DLD1 (cell line): Measurements from ENCODE around the gene ARHGEF38.

Experiments
- in situ Hi-C: cut with HindIII; loops from 2 replicates; pipeline ENCODE4 v1.10.0; 2017; ENCODE audit warnings: low sequenced_read_pairs

ARHGEF38 gene, protein sequence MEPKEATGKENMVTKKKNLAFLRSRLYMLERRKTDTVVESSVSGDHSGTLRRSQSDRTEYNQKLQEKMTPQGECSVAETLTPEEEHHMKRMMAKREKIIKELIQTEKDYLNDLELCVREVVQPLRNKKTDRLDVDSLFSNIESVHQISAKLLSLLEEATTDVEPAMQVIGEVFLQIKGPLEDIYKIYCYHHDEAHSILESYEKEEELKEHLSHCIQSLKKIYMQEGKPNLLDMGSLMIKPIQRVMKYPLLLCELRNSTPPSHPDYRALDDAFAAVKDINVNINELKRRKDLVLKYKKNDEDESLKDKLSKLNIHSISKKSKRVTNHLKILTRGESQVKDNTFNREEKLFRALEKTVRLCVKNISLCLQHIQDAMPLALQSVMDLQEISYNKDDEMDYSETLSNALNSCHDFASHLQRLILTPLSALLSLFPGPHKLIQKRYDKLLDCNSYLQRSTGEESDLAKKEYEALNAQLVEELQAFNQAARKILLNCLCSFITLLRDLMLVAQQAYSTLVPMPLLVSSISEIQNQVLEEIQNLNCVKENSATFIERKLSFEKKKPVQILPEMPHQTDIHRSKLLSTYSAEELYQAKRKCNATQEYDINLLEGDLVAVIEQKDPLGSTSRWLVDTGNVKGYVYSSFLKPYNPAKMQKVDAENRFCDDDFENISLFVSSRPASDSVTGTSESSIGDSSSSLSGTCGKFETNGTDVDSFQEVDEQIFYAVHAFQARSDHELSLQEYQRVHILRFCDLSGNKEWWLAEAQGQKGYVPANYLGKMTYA

DNA sequence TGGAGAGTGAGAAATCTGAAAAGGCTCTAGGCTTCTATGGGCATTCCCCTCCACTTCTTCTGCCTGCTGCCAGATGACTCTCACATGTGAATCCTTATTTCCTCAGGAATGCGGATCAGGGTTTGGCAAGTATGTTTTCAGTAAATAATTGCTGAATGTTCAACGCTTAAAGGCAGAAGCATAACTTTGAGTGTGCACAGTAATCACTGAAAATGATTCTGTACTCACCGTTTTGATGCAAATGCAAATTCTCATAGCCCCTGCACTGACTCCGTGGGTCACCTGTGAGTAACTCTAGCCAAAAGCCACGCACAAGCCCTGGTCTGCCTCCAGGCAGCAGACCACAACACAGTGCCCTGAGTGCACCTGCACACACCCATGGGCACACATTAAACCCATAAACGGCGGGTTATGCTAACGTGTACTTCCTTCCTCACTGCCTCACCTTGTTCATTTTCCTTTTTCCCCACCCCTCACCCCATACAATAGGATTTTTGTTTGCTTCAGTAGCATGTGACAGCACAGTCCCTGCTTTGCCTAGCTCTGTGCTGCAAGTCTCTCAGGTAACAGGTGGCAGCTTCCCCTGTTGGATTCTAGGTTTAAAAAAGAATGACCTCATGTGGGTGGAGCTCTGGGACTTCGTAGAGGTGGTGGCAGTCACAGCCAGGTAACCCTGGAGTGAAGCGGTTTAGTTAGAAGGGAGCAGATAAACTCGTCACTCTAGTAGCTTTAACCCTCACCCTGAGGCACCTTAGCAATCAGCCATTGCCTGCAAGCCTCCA is at the start of gene ARHGEF38:
ARHGEF38 (plus strand) TSS at position 656 of the 782 bp plus-strand sequence. CDS start 146 bp downstream, outside the sequence.
- in situ Hi-C loops = no loop called here

DNA sequence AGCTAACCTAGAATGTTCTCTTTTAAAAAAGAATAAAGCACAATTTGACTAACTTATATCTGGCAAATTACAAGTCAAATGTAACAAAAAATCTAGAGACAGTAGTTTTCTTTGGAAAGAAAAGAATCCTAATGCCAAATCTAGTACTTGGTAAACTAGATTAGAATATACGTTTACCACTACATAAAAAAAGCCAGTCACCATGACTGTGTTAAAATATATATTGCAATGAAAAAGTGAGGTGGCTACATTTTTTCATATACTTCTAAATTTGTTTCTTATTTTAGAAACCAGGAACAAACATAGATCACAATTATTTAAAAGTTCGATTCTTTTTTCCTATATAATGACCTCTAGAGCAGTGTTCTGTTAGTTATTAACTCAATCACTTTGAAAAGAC is 48.9 kb upstream of the ARHGEF38 start:
- in situ Hi-C loops = no loop called here

DNA sequence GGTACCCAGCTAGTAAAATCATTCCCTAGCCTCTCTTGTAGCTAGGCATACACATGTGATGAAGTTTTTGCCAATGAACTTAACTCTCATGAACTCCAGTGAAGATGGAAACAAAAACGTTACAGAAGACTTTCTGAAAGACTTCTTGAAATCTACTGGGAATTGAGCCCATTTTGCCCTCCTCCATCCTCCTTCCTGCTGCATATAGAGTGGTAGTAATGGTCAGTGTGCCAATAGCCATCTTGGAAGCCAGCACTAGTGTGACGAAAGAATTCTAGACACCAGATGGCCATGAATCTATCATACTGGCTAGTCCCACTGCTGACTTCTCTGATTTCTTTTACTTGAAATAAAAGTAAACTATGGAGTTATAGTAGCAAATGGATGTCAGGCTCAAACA is 47.7 kb upstream of the ARHGEF38 start:
- in situ Hi-C loops = no loop called here

DNA sequence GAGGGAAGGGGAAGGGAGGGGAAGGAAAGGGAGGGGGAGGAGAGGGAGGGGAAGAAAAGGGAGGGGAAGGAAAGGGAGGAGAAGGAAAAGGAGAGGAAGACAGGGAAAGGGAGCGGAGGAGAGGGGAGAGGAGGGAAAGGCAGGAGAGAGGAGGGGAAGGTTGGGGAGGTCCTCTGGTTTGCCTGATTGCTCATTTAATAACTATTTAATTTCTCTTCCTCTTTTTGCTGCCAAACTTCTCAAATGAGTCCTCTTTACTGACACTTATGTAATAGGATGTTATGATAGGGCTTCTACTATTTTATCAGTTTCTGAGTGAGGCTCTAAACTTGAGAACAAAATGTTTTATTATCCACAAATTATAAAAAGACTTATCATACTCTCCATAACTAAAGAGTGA is 43.1 kb upstream of the ARHGEF38 start:
- in situ Hi-C loops = no loop called here

DNA sequence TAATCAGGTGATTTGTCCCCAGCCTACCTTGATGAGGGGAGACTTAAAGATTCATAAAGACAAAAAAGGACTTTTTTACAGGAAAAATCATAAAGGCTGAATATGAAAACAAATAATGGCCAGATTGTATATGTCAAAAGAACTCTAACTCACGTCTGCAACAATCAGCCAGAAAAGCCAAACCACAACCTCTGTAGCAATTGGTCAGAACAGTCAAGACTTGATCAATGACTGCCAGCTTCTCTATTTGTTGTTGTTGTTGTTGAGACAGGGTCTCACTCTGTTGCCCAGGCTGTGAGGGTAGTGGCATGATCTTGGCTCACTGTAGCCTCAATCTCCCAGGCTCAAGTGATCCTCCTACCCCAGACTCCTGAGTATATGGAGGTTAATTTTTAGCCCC is 42.7 kb upstream of the ARHGEF38 start:
- in situ Hi-C loops = no loop called here

DNA sequence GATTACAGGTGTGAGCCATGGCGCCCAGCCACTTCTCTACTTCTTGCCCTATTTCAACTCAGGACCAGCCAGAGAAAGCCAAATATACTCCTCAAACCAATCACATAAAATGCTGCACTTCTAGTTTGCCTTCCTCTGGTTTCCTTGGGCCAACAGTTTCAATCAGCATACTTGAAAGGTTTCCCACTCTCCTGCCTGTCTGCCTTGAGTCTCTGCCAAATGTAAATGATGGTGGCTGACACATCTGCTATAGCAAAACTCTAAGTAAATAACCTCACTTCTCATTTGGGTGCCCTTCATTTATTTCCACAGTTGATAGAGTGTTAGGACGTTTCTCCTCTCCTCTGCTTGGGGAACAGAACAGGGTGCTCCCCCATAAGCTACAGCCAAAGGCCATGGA is 42.2 kb upstream of the ARHGEF38 start:
- in situ Hi-C loops = no loop called here

DNA sequence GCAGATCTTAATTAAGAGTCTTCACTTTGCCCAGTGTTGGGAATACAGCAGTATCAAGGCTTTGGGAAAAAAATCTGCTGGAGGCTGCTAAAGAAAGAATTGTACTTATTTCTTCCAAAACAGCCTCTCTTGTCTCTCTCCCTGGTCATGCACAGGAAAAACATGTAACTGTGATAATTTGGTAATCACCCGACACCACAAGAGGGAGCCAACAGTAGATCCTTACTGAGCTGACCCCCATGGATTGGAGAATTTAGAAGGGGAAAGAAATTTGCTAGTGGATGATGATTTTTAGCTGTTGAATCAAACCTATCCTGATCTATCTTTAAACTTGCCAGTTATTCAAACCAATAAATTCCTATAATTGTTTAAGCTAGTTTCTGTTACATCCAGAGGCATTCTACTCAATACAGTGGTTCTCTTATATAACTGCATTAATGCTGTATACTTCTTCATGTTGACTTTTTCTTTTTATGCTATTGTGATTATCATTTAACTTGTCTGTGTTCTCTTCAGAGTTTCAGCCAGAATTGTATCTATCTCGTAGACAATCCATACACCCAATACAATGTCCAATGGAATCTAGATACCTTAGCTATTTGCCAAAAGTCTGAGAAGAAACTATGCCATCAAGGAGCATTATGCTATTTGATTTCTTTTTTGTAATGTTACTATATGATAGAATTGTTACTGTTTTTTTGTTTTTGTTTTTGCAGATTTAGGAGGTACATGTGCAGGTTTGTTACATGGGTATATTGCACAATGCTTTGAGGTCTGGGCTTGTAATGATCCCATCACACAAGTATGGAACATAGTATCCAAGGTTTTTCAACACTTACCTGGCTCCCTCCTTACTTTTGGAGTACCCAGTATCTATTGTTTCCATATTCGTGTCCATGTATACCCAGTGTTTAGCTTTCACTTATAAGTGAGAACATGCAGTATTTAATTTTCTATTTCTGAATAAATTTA is 31.3 kb upstream of the ARHGEF38 start:
- in situ Hi-C loops = no loop called here

DNA sequence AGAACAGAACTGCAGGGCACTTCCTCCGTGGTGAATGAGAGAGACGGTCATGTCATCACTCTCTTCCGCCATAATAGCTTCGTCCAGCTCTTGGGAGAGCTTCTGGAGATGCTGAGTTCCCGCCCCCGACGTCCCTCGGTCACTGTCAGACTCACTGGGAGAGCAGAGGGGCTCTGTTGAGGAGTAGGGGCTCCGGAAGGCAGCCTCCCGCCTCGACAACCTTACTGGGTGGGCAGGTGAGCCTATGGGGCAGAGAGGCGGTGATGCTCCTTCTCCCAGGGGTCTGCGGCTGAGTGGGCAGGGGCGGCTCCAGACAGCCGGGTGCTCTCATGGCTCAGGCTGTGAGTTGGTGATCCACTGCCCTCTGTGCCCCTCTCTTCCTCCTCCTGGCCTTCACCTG is 25.8 kb upstream of the ARHGEF38 start:
- in situ Hi-C loops = no loop called here

DNA sequence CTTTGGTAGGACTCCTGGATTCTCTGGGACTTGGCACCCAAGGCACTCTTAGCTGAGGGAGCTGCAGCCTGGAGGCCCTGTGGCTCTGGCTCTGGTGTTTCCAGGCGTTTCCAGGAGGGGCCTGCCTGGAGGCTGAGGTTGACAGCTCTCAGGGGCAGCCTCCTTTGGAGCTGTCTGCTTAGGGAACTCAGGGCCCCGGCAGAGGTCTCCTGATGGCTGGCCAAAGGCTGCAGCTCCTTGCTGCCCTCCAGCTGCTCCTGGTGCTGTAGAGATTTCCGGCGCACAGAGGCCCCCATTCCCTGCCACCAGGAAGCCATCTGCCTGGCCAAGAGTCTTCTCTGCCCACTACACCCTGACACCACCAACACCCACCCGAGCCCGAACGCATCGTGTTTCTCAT is 25.3 kb upstream of the ARHGEF38 start:
- in situ Hi-C loops = no loop called here

DNA sequence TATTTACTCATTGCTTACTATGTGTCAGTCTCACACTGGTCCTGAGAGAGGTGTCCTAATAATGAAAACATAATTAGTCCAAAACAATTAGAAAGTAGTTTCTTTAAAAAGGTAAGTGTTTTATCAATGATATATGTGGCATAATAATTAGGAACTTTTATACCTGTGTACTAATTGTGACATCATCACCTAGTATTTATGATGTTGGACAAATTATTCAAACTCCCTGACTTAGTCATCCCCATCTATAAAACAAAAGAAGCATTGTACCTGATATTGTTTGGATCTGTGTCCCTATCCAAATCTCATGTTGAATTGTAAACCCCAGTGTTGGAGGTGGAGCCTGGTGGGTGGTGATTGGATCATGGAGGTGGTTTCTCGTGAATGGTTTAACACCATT is 15.8 kb upstream of the ARHGEF38 start:
- in situ Hi-C loops = no loop called here

DNA sequence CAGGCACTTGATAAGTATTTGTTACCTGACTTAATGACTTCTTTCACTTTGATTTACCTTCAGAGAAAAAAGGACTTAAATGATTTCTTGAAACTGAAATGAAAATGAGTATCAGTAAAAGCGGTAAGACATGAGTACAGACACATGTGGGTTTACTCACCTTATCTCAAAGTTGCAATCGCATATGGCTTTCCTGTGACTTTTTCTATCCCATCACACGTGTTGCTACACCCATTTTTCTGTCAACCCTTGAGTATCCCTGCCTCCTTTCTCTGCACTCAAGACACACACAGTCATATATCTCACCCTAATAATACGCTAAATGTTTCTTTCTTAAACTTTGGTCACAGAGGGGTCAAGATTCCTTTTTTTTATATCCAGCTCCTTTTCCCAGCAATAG is 11.0 kb upstream of the ARHGEF38 start:
- in situ Hi-C loops = no loop called here

DNA sequence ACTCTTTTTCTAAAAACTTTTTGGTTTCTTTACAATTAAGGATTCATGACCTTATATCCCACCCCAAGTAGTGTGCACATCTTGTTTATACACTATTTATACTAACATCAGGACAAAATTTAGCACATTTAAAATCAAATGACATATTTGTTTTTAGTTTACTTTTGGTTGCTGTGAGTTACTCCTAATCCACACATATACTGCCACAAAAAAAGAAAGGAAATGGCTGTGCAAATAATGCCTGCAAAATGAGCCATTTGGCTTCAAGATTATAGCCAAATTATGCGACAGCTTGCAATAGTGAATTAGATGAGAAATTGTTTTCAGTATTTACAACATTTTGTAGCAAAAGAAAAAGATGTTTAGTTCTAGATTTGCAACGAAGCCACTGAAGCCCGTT is 10.4 kb upstream of the ARHGEF38 start:
- in situ Hi-C loops = no loop called here

DNA sequence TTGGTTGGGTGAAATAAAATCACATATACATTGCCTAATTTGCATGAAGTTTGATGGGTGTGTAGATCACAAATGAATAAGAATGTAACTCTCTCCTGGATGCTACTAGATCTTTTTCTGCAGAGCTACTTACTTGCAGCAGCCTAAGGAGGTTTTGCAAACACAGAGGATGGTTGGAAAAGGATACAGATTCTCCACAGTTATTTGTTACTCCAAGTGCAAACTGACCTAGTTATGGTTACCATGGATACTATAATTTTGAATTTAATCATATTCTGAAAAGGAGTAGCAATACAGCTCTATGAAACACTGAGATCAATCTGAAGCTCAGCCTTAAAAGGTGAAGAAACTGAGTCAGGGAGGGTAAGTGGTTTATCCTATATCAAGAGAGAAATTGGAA is 9.1 kb upstream of the ARHGEF38 start:
- in situ Hi-C loops = no loop called here

DNA sequence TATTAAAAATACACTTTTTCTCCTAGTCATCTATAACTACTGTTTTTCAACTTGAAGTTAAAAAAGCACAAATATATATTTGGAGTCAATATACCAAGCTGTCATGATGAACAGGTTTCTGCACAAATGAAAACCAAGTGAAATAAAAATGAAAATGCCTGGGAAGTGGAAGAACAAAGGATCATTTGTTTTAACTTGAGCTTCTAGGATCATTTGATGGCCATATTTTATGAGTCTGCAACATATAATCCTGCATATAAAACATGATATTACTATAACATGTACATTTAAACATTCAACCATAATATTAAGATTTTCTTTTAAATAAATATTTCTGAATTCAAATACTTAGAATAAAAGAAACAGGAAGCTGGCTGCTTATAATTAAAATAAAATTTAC is 8.5 kb upstream of the ARHGEF38 start:
- in situ Hi-C loops = no loop called here

DNA sequence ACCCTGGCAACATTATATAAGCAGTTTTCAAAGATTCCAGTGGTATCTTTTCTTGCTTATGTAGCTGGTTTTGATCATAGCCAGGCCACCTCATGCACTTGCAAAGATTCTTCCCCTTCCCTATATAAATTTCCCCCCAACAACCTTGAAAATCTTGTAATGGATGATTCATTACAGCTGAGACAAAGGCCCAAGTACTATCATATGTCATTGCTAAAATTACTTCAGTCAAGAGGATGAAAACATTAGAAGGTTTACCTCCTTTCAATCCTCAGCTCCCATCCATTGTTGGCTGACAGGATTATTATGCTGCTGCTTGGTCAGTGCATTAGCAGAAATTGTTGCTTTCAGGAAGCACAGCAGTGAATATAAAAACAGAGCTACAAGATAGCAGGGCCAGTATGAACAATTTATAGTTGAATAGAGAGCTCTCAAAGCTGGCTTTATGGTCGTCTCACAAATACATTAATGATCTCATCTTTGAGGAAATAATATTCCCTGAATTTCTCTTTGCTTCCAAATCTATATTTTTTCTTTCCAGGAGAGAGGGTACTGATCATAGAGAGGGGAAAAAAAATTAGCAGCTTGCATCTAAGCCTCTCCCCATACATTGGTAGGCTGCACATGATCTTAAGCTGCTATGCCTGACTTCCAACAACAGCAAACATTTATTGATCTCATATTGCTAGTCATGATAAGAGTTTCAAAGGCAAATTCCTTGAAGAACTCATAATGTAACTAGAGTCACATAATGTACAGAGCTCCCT is 7.7 kb upstream of the ARHGEF38 start:
- in situ Hi-C loops = no loop called here

DNA sequence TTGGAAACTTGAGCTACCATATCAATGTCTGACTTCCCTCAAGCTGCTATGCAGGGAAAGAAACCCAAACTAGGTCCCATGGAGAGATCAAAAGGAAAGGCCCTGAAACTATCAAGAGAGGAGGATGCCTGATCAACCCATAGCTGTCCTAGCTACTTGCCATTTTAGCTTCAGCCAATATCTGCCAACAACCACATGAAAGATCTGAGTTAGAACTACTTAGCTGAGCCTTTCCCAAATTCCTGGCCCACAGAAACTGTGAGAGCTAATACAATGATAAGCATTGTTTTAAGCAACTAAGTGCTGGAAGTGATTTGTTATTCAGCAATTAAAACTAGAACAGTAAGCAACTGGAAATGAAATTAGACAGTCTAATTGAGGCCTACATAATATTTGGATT is 6.3 kb upstream of the ARHGEF38 start:
- in situ Hi-C loops = no loop called here

DNA sequence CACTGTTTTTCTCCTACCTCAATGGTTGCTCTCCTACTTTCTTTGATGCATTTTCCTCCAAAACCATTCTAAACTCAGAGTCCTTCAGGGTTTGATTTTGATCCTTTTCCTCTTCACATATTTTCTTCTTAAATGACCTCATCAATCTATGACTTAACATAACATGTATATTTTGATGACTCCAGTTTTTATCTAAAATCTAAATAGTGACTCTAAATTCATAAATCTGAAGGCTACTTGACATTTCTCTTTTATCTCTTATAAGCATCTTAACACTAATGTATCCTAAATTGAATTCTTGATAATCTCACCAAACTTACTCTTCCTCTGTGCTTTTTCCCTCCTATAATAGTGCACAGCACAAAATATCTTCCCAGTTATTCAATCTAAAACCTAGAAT is 4.7 kb upstream of the ARHGEF38 start:
- in situ Hi-C loops = no loop called here

DNA sequence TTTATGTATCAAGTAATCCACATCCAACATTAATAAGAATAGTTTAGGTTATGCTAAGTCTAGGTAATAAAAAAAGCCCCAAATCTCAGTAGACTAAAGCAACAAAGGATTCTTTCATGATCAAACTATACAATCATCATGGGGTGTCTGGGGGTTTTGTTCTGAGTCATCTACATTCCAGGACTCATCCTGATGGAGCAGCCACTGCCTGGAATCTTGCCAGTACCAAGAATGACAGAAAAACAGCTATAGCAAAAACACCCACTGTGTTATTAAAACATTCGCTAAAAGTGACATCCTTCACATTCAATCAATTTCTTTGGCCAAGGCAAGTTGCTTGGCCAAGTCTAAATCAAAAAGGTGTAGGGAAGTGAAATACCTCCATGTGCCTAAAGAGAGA is 3.9 kb upstream of the ARHGEF38 start:
- in situ Hi-C loops = no loop called here

DNA sequence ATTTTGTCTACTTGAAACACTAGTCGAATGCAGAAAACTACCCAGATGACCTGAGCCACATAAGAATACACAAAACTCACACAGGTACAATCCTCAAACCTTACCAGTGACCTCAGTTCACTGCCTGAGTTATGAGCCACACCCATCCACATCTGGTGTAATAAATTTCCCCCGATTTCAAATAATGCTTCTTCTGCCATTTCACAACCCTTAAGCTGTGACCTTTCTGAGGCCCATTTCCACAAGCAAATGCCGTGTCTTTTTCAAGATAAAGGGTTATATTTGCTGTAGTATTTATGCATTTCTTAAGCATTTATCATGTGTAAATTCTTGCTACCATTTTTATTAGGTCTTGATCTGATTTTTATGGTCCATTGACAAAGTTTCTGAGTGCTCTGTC is 1.8 kb upstream of the ARHGEF38 start:
- in situ Hi-C loops = no loop called here

DNA sequence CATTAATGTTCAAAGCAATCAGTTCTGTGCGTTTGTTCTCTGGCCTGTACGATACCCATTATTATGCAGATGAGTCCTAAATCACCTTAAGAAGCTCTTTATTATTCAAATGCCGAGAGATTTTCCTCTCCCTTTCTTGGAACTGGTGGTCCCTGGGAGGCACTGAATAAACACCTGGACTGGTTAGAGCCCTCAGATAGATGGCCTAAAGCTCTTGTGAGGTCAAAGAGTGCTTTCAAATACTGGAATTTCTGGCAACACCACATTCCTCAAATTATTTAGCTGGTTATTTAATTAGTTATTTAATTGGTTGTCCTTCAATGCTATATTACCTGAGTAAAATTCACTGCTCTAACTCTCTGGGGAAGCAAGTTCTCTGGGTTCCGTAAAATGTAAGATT is 3.0 kb downstream of the ARHGEF38 start:
- in situ Hi-C loops = no loop called here
